Smooth muscle cell (in vitro differentiated cells): ENCODE data around the gene PSMC1. TPM values are rescaled to one million over a fixed set of nuclear protein-coding genes. Genes with fewer than 3 reads are reported as not detected.

Experiments
- DNase-seq: peaks from one replicate; lab custom pipeline; 2025; ENCODE audit not compliant: unreplicated experiment; lab: John Stamatoyannopoulos, UW
- H2AFZ ChIP-seq: fragments of 200-600 bp; sonication (generic); 2 replicates; pipeline ENCODE4 v1.6.0; 2016; ENCODE audit warnings: antibody characterized with exemption, low read depth, mild to moderate bottlenecking
- H3F3A ChIP-seq: fragments of 200-600 bp; sonication (generic); 2 replicates; pipeline ENCODE4 v1.6.0; 2017; ENCODE audit warnings: antibody characterized with exemption, low read depth
- H3K27ac ChIP-seq: fragments of 200-600 bp; sonication (generic); 2 replicates; pipeline ENCODE4 v1.5.1; 2016; ENCODE audit warnings: low read depth, mild to moderate bottlenecking
- H3K27me3 ChIP-seq: fragments of 200-600 bp; sonication (generic); 2 replicates; pipeline ENCODE4 v1.6.1; 2016; ENCODE audit warnings: low read depth, mild to moderate bottlenecking
- H3K36me3 ChIP-seq: fragments of 200-600 bp; sonication (generic); 2 replicates; pipeline ENCODE4 v1.5.1; 2016; ENCODE audit warnings: low read depth
- H3K4me1 ChIP-seq: fragments of 200-600 bp; sonication (generic); 2 replicates; pipeline ENCODE4 v1.5.1; 2016; ENCODE audit warnings: low read depth
- H3K4me2 ChIP-seq: fragments of 200-600 bp; sonication (generic); 2 replicates; pipeline ENCODE4 v1.6.0; 2016; ENCODE audit warnings: mild to moderate bottlenecking
- H3K4me3 ChIP-seq: fragments of 200-600 bp; sonication (generic); 2 replicates; pipeline ENCODE4 v1.5.1; 2016; ENCODE audit warnings: mild to moderate bottlenecking
- H3K79me2 ChIP-seq: fragments of 200-600 bp; sonication (generic); 2 replicates; pipeline ENCODE4 v1.6.0; 2016; ENCODE audit warnings: low read depth, mild to moderate bottlenecking
- H3K9ac ChIP-seq: fragments of 200-600 bp; sonication (generic); 2 replicates; pipeline ENCODE4 v1.6.0; 2016; ENCODE audit warnings: low read depth
- H3K9me3 ChIP-seq: fragments of 200-600 bp; sonication (generic); replicated peaks from 2 replicates; pipeline ENCODE4 v1.5.1; 2016; ENCODE audit warnings: low read depth
- H4K20me1 ChIP-seq: fragments of 200-600 bp; sonication (generic); 2 replicates; pipeline ENCODE4 v1.6.0; 2016; ENCODE audit warnings: low read depth
- WGBS: methylation state at CpG from one replicate; pipeline ENCODE4 v1.1.7; 2016; ENCODE audit warnings: low lambda C conversion rate; 5-methylcytosine and 5-hydroxymethylcytosine counted together
- polyA plus RNA-seq: library from polyadenylated mRNA; unstranded; fragments of >200 nt; fragmentation: Nextera tagmentation; extraction: Ambion mirVana; gene quantifications from 2 replicates; pipeline ENCODE4 v1.2.1, GENCODE V29; 2016
- total RNA-seq: library from RNA; depleted of rRNA; stranded (reverse); fragments of >200 nt; gene quantifications from 2 replicates; pipeline ENCODE4 v1.2.3, GENCODE V29; 2014
- TF ChIP-seq, protein P1 (sequence below): fragments of 200-600 bp; sonication (generic); IDR thresholded peaks from 2 replicates; pipeline ENCODE4 v1.5.1; 2017; ENCODE audit warnings: borderline replicate concordance, mild to moderate bottlenecking, antibody characterized with exemption; ENCODE audit not compliant: insufficient read depth, poor library complexity, severe bottlenecking

The PSMC1 gene
- total and polyA plus RNA-seq, 2 experiments from 2014 or later: 151 to 172 TPM

DNA sequence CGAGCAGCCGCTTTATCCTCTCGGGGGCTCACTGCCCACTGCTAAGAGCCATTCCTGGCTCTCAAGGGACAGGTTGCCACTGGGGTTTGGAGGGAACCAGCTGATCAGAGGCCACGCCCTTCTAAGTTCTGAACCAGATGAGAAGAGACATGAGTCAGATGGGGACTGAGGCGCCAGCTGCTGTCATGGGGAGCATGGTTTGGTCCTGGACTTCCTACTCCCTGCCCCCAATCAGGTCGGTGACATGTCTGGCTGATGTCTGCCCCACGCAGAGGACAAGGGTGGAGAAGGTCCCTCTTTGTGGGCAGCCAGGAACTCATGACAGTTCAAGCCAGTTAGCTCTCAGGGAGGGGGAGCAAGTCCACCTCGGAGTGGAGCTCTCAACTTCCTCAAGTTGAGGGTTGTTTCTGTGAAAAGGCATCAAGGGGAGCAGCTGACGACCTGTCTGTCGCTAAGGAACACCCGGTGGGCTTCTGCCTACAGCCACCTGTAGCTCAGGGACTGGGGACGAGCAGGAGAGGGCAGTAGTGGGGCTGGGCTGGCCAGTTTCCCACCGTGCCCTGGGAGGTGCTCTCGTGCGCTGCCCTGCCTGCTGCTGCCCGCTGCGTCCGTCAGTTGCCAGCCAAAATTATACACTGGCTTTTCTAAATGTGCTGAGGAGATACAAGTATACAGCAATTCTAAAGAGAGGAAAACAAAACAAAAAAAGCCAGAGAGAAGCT, 20.5 kb downstream of the PSMC1 start:
- TF ChIP-seq, protein P1, sequence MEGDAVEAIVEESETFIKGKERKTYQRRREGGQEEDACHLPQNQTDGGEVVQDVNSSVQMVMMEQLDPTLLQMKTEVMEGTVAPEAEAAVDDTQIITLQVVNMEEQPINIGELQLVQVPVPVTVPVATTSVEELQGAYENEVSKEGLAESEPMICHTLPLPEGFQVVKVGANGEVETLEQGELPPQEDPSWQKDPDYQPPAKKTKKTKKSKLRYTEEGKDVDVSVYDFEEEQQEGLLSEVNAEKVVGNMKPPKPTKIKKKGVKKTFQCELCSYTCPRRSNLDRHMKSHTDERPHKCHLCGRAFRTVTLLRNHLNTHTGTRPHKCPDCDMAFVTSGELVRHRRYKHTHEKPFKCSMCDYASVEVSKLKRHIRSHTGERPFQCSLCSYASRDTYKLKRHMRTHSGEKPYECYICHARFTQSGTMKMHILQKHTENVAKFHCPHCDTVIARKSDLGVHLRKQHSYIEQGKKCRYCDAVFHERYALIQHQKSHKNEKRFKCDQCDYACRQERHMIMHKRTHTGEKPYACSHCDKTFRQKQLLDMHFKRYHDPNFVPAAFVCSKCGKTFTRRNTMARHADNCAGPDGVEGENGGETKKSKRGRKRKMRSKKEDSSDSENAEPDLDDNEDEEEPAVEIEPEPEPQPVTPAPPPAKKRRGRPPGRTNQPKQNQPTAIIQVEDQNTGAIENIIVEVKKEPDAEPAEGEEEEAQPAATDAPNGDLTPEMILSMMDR: no peak

DNA sequence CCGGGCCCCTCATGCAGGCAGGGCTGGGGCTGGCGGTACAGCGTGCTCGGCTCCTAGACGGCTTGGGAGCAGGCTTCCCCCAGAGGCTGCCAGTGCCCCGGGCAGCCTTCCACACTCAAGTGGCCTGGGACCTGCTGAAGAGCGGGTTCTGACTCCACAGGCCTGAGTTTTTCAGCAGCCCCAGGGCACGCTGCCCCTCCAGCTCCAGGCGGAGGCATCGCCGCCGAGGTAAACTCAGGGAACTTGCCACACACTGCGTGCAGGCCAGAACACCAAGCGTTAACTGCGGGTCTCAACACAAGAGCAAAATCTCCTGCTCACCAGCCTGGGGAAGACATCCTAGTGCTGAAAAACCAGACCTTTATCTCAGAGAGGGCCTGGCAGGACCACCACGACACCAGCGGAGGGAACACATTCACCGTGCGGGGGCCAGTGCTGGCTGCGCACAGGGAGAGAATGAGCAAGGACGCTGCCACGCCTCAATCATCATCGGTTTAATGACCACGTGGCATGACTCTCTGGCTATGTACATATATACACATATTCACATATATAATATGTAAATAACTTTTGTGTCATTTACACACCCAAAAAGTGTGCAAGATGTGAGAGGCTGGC, 21.3 kb downstream of the PSMC1 start:
- Histone ChIP-seq H3K4me2 (no peak overlapping the region), H3F3A (peaks cover 14% of the 10 kb centered on the region), H3K4me1 (no peaks in the 10 kb centered on the region), H2AFZ (no peak overlapping the region), H3K79me2 (no peaks in the 10 kb centered on the region), H3K27me3 (no peaks in the 10 kb centered on the region), H3K9ac (no peak overlapping the region), H3K4me3 (no peak overlapping the region), H3K27ac (peak overlapping the region; percentile 30), H3K36me3 (no peaks in the 10 kb centered on the region), H4K20me1 (no peaks in the 10 kb centered on the region), H3K9me3 (no peaks in the 10 kb centered on the region)
- no peak for DNase-seq
- TF ChIP-seq, protein P1: no peak
- WGBS: 94% methylated on average over 24 of the region's 24 CpGs

More for the DNA sequence above, 20.5 kb downstream of the PSMC1 start:
- H3K9me3 ChIP-seq: no peaks in the 10 kb centered on the region
- H3K4me1 ChIP-seq: no peaks in the 10 kb centered on the region
- H3K9ac ChIP-seq: no peak overlapping the region
- no peak for DNase-seq
- H3K27ac ChIP-seq: peak overlapping the region; percentile 30
- WGBS: 84% methylated on average over 17 of the region's 18 CpGs
- no peak overlapping the region for H3K4me2 ChIP-seq
- H3K27me3 ChIP-seq: no peaks in the 10 kb centered on the region
- no peaks in the 10 kb centered on the region for H3K79me2 ChIP-seq
- H3F3A ChIP-seq: peaks cover 14% of the 10 kb centered on the region
- no peak overlapping the region for H3K4me3 ChIP-seq
- no peaks in the 10 kb centered on the region for H4K20me1 ChIP-seq
- no peak overlapping the region for H2AFZ ChIP-seq
- H3K36me3 ChIP-seq: no peaks in the 10 kb centered on the region

DNA sequence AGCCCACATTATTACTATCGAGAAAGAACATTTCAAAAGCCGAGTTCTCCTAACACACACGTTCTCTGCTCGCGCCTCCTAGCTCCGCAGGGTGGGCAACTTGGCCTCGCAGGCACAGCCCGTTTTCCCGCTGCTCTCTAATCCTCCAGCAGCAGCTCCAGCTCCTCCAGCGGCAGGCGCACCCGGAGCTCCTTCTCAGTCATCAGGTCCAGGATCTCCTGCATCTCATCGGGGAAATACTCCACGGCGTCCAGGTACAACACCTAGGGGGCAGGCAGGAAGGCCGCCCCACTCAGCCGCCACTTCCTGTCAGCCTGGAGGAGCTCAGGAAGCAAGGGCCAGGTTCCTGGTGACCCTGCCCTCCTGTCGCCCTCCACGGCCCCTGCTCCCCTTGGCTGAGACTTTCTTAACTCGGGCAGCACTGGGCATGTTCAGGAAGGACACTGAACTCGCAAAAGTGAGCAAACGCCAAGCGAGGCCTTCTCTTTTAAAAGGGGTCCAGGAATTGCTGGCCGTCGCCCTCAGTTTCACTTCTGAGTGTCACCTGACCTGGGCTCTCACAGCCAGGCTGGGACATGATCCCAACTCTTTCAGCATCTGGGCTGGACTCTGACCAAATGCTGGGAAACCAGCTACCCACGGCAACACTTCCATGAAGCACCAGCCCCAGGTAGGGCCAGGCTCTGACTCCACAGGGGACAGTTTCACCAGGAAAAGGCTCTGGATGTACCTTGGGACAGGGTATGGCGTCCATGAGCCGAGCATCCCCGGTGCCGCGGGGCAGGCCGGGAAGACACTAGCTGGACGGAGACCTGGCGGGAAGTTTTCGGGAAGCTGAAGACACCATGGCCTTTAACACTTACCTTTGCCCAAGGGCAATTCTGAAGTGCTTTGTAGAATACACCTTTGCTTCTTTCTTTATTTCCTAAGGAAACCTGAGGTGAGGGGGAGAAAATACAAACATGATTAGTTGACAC, 22.1 kb downstream of the PSMC1 start:
- no peak for DNase-seq
- Histone ChIP-seq H3K9me3 (no peaks in the 10 kb centered on the region), H3K27ac (no peak overlapping the region), H3K4me2 (no peak overlapping the region), H3K27me3 (no peaks in the 10 kb centered on the region), H4K20me1 (no peaks in the 10 kb centered on the region), H3K79me2 (no peaks in the 10 kb centered on the region), H3K9ac (no peak overlapping the region), H3F3A (peaks cover 14% of the 10 kb centered on the region), H3K4me3 (no peak overlapping the region), H3K36me3 (no peaks in the 10 kb centered on the region), H2AFZ (no peak overlapping the region), H3K4me1 (no peaks in the 10 kb centered on the region)
- 94% methylated on average over 35 of the region's 35 CpGs for WGBS
- TF ChIP-seq, protein P1: no peak
